HuH-7.5 (cell line): Measurements from ENCODE around the gene SCLY.

ENCODE experiments used
- DNase-seq: peaks from one replicate; pipeline ENCODE4 v3.0.0; 2011; ENCODE audit warnings: low spot score

Gene SCLY

DNA sequence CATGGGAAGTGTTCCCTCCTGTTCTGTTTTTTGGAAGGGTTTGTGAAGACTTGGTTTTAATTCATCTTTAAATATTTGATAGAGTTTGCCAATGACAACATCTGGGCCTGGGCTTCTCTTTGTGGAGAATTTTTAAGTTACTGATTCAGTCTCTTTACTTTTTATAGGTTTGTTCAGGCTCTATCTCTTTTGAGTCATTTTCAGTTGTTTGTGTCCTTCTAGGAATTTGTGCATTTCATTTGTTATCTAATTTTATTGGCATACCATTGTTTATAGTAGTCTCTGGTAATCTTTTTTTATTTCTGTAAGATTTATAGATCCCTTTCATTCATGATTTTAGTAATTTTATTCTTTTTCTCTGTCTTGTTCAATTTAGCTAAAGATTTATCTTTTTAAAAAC lies 14.6 kb downstream of the SCLY start:
- no peak for DNase-seq

- no peak for DNase-seq
Measured at GRCh38 chr2:238077292-238077691, 16.5 kb downstream of the SCLY start.

GRCh38 chr2:238079874-238080327 lies 19.1 kb downstream of the SCLY start:
- DNase-seq, result no peak

- DNase-seq, result no peak
Measured at GRCh38 chr2:238080518-238080917, 19.7 kb downstream of the SCLY start.

DNA sequence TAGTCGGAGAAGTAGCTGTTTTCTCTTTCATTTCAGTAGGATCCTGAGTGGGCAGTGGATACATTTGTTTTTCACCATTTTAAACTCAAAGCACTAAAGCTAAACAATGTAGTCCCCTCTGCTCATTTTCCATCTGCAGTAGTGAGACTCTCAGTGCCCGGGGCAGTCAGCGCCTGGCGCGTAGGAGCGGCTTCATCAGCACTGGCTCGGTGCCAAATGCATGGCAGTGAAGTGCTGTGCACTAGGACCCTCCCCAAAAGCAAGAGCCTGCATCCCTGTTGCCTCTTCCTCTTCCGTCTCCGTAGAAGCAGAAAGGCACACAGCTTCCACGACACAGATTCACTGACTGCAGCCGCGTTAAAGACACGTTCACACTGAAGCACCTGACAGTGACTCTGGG lies 20.3 kb downstream of the SCLY start:
- DNase-seq, result no peak

GRCh38 chr2:238081561-238081960 lies 20.8 kb downstream of the SCLY start:
- no peak for DNase-seq

GRCh38 chr2:238082151-238082550 lies 21.4 kb downstream of the SCLY start:
- DNase-seq, result no peak

DNA sequence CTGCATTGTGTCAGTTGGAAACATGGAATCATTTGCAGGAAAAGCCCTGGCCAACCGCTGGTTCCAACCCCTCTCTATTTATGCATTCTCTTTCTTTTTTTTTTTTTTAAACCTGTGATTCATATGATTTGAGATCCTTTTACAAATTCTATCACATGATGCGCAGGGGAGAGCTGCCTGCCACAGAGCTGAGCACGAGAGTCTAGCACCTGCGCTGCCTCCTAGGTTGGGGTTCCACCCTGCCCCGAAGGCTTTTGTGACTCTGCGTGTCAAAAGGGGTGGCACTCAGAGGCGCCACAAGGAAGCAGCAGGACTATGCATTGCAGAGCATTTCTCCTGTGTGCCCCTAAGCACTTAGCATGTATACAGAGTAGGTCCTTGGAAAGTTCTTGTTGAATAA lies 22.0 kb downstream of the SCLY start:
- DNase-seq, result no peak

GRCh38 chr2:238083919-238084318 lies 23.1 kb downstream of the SCLY start:
- DNase-seq, result no peak

DNA sequence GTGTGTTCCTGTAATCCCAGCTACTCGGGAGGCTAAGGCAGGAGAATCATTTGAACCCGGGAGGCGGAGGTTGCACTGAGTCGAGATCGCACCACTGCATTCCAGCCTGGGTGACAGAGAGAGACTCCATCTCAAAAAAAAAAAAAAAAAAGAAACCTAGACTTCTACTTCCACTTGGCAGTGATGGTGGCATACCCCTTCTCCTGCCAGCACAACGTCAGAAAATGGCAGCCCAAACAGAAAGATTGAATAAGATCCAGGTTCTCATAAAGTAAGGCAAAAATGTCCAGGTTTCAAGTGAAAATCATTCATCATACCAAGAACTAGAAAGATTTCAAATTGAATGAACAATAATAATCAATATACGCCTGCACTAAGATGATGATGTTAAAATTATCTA lies 24.0 kb downstream of the SCLY start:
- no peak for DNase-seq

DNA sequence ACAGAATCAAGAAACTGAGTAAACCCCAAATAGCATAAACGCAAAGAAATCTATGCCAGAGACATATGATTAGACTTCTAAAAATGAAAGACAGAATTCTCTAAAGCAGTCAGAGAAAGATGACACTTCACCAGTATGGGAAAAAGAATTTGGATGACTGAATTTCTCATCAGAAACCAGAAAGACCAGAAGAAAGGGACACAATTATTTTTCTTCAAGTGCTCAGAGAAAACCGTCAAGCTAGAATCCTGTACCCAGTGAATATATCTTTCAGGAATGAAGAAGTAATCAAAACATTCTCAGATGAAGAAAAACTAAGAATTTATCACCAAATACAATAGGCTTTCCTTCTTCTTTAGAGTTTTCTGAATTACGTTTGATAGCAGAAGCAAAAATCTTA lies 25.1 kb downstream of the SCLY start:
- no peak for DNase-seq

- no peak for DNase-seq
Measured at GRCh38 chr2:238087211-238087610, 26.4 kb downstream of the SCLY start.

DNA sequence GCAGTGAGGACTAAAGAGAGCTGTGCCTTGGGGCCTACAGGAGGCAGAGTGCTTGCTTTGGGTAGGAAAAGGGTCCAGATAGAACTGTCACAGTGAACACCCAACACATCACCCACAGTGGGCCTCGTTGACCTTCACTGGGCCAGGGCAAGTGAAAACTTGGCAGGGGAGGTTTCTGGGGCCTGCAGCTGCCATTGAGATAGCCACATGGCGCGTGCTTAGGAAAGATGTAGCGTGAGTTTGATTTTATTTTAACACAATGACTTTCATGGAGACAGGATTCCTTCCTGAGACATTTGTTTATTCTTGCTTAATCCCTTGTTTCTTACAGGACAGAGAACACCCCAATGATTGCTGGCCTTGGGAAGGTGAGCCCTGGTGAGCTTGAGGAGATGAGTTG lies 30.1 kb downstream of the SCLY start:
- DNase-seq, result no peak

- DNase-seq, result no peak
Measured at GRCh38 chr2:238091436-238092060, 30.7 kb downstream of the SCLY start.

DNA sequence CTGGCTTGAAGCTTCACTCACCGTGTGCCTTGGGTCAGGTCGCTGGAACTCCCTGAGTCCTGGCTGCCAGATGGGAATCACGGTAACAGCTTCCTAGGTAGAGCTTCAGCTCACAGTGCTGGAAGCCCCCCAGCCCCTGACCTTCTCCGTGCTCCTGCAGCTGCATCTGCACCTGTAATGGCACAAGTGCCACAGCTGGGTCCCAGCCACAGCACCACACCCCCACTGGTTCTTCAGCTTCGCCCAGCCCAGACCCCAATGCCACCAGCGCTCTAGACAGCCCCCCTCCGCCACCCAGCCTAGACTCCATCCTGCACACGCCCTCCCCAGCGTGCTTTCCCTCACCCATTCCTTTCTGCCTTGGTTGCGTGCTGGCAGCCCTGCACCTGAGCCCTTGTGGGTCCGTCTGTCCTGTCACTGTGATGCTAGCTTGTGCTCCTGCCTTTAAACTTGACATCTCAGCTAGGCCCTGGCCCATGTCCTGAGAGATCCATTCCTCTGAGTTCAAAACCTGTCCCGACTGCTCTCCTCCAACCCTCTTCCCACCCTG lies 31.8 kb downstream of the SCLY start:
- no peak for DNase-seq

DNA sequence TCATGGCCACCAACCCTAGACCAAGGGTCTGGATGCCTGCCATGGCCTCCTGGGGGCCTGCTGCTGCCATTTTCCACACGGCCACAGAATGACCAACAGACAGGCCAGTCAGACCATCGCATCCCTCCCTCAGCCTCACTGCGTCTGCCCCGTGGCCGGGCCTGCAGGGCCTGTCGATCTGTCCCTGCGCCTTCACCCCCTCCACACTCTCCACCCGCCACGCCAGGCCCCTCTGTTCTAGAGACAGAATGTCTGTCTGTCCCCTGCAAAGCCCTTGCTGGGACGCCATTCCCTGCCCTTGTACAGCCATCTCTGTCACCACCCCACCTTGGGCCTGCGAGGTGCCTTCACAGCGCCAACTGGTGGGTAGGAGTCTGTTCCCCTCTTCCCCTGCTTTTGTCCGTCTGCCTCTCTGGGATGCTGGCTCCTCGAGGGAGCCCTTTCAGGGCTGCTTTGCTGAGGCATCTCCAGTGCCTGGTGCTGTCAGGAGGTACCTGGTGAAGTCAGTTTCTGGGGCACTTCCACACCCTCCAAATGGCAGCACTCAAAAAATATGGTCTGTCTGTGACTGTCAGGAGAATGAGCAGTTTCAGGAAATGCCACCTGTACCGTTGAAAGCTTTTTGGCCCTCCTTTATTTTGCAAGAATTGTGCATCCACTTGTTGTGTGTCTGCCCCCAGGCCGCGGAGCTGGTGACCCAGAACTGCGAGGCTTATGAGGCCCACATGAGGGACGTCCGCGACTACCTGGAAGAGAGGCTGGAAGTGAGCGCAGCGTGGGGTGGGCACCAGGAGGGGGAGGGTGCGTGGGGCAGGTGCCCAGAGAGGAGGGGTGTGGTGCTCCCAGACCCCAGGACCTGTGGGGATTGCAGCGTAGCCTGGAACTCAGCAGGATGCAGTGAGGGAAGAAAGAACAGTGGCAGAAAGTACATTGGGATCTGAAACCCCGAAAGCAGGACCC lies 32.7 kb downstream of the SCLY start:
- no peak for DNase-seq

GRCh38 chr2:238094438-238095022 lies 33.7 kb downstream of the SCLY start:
- no peak for DNase-seq

- no peak for DNase-seq
Measured at GRCh38 chr2:238095143-238095542, 34.3 kb downstream of the SCLY start.

DNA sequence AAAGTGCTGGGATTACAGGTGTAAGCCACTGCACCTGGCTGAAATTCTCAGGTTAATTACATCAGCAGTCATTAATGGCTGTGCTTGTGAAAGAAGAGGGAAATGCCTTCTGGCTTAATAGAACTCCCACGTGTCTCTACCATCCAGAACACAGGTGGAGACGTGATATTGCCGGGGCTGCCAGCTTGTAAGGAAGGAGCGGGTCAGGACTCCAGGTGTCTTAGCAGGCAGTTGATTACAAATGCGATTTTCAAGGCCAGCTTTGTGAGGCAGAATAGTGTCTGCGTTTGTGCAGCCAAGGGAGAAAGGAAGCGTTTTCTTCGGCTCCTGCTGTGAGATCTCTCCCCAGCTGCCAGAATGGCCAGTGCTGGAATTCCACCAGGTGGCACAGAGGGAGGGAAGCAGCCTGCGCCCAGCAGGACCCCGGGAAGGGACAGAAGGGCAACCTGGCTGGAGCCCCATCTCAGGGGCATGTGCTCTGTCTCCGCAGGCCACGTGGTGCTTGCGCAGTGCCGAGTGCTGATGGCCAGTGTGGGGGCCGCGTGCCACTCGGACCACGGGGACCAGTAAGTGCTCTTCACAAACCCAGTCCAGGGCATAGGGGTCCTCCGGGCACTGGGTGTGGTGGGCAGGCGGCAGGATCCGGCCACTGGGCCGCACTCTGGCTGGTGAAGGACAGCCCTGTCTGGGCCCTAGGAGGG lies 35.7 kb downstream of the SCLY start:
- DNase-seq, result no peak

- no peak for DNase-seq
Measured at GRCh38 chr2:238097201-238097987, 36.6 kb downstream of the SCLY start.
